Prostate gland (tissue), 2 donors: ENCODE measurements around the gene SLC39A13.

ENCODE experiments used
- POLR2A ChIP-seq: fragments of 450-650 bp; IDR thresholded peaks from one replicate; pipeline ENCODE4 v1.6.1; 2016; ENCODE audit warnings: antibody characterized with exemption, mild to moderate bottlenecking
- POLR2AphosphoS5 ChIP-seq: sonication (generic); formaldehyde crosslinking; IDR thresholded peaks from one replicate; pipeline ENCODE4 v1.6.1; 2017; ENCODE audit warnings: antibody characterized with exemption
- TF ChIP-seq, protein P1 (sequence below), 4 experiments: fragments of 200-600 bp in 2 of 4; fragments of 450-650 bp in 2 of 4; sonication (generic) in 2 of 4; IDR thresholded peaks; 1 replicate in 3 of 4; 2 replicates in 1 of 4; pipeline ENCODE4 v1.5.1; 2016 to 2019; ENCODE audit warnings: antibody characterized with exemption in 4 of 4, mild to moderate bottlenecking in 2 of 4, moderate library complexity in 2 of 4

GRCh38 chr11:47378836-47379170 lies 29.6 kb upstream of the SLC39A13 start:
- TF ChIP-seq, protein P1, sequence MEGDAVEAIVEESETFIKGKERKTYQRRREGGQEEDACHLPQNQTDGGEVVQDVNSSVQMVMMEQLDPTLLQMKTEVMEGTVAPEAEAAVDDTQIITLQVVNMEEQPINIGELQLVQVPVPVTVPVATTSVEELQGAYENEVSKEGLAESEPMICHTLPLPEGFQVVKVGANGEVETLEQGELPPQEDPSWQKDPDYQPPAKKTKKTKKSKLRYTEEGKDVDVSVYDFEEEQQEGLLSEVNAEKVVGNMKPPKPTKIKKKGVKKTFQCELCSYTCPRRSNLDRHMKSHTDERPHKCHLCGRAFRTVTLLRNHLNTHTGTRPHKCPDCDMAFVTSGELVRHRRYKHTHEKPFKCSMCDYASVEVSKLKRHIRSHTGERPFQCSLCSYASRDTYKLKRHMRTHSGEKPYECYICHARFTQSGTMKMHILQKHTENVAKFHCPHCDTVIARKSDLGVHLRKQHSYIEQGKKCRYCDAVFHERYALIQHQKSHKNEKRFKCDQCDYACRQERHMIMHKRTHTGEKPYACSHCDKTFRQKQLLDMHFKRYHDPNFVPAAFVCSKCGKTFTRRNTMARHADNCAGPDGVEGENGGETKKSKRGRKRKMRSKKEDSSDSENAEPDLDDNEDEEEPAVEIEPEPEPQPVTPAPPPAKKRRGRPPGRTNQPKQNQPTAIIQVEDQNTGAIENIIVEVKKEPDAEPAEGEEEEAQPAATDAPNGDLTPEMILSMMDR (IDR thresholded peaks at IDR 0.05) = no peak
- TF ChIP-seq POLR2A = no peak
- TF ChIP-seq POLR2AphosphoS5 = no peak
